ENCODE measurements around the gene MAPK11.

MAPK11 gene

GRCh38 chr22:50269970-50270665 lies at the start of gene MAPK11:
Gene MAPK11 (minus strand): TSS chr22:50270380. CDS start chr22:50270292, 88 bp downstream.
- DNase-seq (ENCODE audit: low spot score in 2 of 2), result peak; percentile 57 to 87
- Mint-ChIP-seq H3K27ac (no peak within 1 kb of the TSS), H3K36me3 (no peaks in the 10 kb centered on the region), H3K4me3 (peak within 1 kb of the TSS; percentile 66), H3K4me1 (peaks cover 18% of the 10 kb centered on the region), H3K9me3 (no peaks in the 10 kb centered on the region)
- peak; percentile 67 for ATAC-seq

- no peak for ATAC-seq
- no peak overlapping the region for H3K27ac Mint-ChIP-seq
- peaks cover 12% of the 10 kb centered on the region for H3K4me1 Mint-ChIP-seq
- no peak overlapping the region for H3K4me3 Mint-ChIP-seq
- H3K9me3 Mint-ChIP-seq, result no peaks in the 10 kb centered on the region
- no peak for DNase-seq (ENCODE audit: low spot score in 2 of 2)
- no peaks in the 10 kb centered on the region for H3K36me3 Mint-ChIP-seq
Observed at GRCh38 chr22:50319503-50319951, 49.3 kb upstream of the MAPK11 start.

GRCh38 chr22:50318698-50319411 lies 48.7 kb upstream of the MAPK11 start:
- H3K9me3 Mint-ChIP-seq, result no peaks in the 10 kb centered on the region
- no peak for DNase-seq (ENCODE audit: low spot score in 2 of 2)
- H3K36me3 Mint-ChIP-seq, result no peaks in the 10 kb centered on the region
- ATAC-seq, result no peak
- no peak overlapping the region for H3K4me3 Mint-ChIP-seq
- H3K4me1 Mint-ChIP-seq, result peaks cover 18% of the 10 kb centered on the region
- H3K27ac Mint-ChIP-seq, result no peak overlapping the region

- ATAC-seq (no peak), DNase-seq (ENCODE audit: low spot score in 2 of 2) (no peak)
- no peak overlapping the region for H3K27ac Mint-ChIP-seq
- H3K4me3 Mint-ChIP-seq, result no peak overlapping the region
- peaks cover 22% of the 10 kb centered on the region for H3K4me1 Mint-ChIP-seq
- no peaks in the 10 kb centered on the region for H3K36me3 Mint-ChIP-seq
- H3K9me3 Mint-ChIP-seq, result no peaks in the 10 kb centered on the region
Observed at GRCh38 chr22:50318356-50318697, 48.1 kb upstream of the MAPK11 start.

GRCh38 chr22:50317674-50318073 lies 47.5 kb upstream of the MAPK11 start:
- no peak for ATAC-seq
- Mint-ChIP-seq H3K36me3 (no peaks in the 10 kb centered on the region), H3K4me1 (peaks cover 22% of the 10 kb centered on the region), H3K9me3 (no peaks in the 10 kb centered on the region), H3K4me3 (no peak overlapping the region), H3K27ac (no peak overlapping the region)
- no peak for DNase-seq (ENCODE audit: low spot score in 2 of 2)

GRCh38 chr22:50317178-50317577 lies 47.0 kb upstream of the MAPK11 start:
- Mint-ChIP-seq H3K36me3 (no peaks in the 10 kb centered on the region), H3K27ac (no peak overlapping the region), H3K4me1 (peaks cover 22% of the 10 kb centered on the region), H3K9me3 (no peaks in the 10 kb centered on the region), H3K4me3 (no peak overlapping the region)
- DNase-seq (ENCODE audit: low spot score in 2 of 2), result no peak
- no peak for ATAC-seq

- DNase-seq (ENCODE audit: low spot score in 2 of 2), result no peak
- Mint-ChIP-seq H3K4me3 (no peak overlapping the region), H3K4me1 (peaks cover 22% of the 10 kb centered on the region), H3K36me3 (no peaks in the 10 kb centered on the region), H3K27ac (no peak overlapping the region), H3K9me3 (no peaks in the 10 kb centered on the region)
- ATAC-seq, result no peak
Observed at GRCh38 chr22:50316114-50317065, 46.2 kb upstream of the MAPK11 start.

GRCh38 chr22:50315289-50316113 lies 45.3 kb upstream of the MAPK11 start:
- ATAC-seq (no peak), DNase-seq (ENCODE audit: low spot score in 2 of 2) (no peak)
- H3K4me1 Mint-ChIP-seq, result peaks cover 22% of the 10 kb centered on the region
- H3K9me3 Mint-ChIP-seq, result no peaks in the 10 kb centered on the region
- H3K4me3 Mint-ChIP-seq, result peak overlapping the region; percentile 76
- peak overlapping the region; percentile 88 for H3K27ac Mint-ChIP-seq
- no peaks in the 10 kb centered on the region for H3K36me3 Mint-ChIP-seq

- DNase-seq (ENCODE audit: low spot score in 2 of 2) (peak; percentile 58 to 86), ATAC-seq (peak; percentile 94)
- no peaks in the 10 kb centered on the region for H3K9me3 Mint-ChIP-seq
- H3K36me3 Mint-ChIP-seq, result no peaks in the 10 kb centered on the region
- H3K4me1 Mint-ChIP-seq, result peaks cover 22% of the 10 kb centered on the region
- peak overlapping the region; percentile 88 for H3K27ac Mint-ChIP-seq
- H3K4me3 Mint-ChIP-seq, result peak overlapping the region; percentile 76
Observed at GRCh38 chr22:50314455-50315288, 44.5 kb upstream of the MAPK11 start.

GRCh38 chr22:50314081-50314454 lies 43.9 kb upstream of the MAPK11 start:
- H3K4me1 Mint-ChIP-seq, result peaks cover 22% of the 10 kb centered on the region
- peak overlapping the region; percentile 76 for H3K4me3 Mint-ChIP-seq
- DNase-seq (ENCODE audit: low spot score in 2 of 2) (no peak), ATAC-seq (no peak)
- peak overlapping the region; percentile 88 for H3K27ac Mint-ChIP-seq
- no peaks in the 10 kb centered on the region for H3K36me3 Mint-ChIP-seq
- H3K9me3 Mint-ChIP-seq, result no peaks in the 10 kb centered on the region

GRCh38 chr22:50313600-50313999 lies 43.4 kb upstream of the MAPK11 start:
- H3K4me1 Mint-ChIP-seq, result peaks cover 26% of the 10 kb centered on the region
- DNase-seq (ENCODE audit: low spot score in 2 of 2) (no peak), ATAC-seq (no peak)
- no peaks in the 10 kb centered on the region for H3K9me3 Mint-ChIP-seq
- no peaks in the 10 kb centered on the region for H3K36me3 Mint-ChIP-seq
- H3K27ac Mint-ChIP-seq, result peak overlapping the region; percentile 88
- peak overlapping the region; percentile 76 for H3K4me3 Mint-ChIP-seq

- DNase-seq (ENCODE audit: low spot score in 2 of 2) (no peak), ATAC-seq (no peak)
- H3K9me3 Mint-ChIP-seq, result no peaks in the 10 kb centered on the region
- no peaks in the 10 kb centered on the region for H3K36me3 Mint-ChIP-seq
- no peak overlapping the region for H3K27ac Mint-ChIP-seq
- H3K4me3 Mint-ChIP-seq, result no peak overlapping the region
- H3K4me1 Mint-ChIP-seq, result peaks cover 27% of the 10 kb centered on the region
Observed at GRCh38 chr22:50313021-50313420, 42.8 kb upstream of the MAPK11 start.

- H3K9me3 Mint-ChIP-seq, result no peaks in the 10 kb centered on the region
- H3K27ac Mint-ChIP-seq, result no peak overlapping the region
- H3K4me1 Mint-ChIP-seq, result peaks cover 27% of the 10 kb centered on the region
- H3K36me3 Mint-ChIP-seq, result no peaks in the 10 kb centered on the region
- no peak overlapping the region for H3K4me3 Mint-ChIP-seq
- ATAC-seq (no peak), DNase-seq (ENCODE audit: low spot score in 2 of 2) (no peak)
Observed at GRCh38 chr22:50312371-50312770, 42.2 kb upstream of the MAPK11 start.

Measured in stimulated activated effector memory CD8-positive, alpha-beta T cell treated with anti-CD3 and anti-CD28 coated beads, Interleukin-12 subunit alpha, Interleukin-12 subunit beta, amount 100 ng/mL, for 72 hours (primary cell).